ENCODE data around the gene BEAN1.

DNA sequence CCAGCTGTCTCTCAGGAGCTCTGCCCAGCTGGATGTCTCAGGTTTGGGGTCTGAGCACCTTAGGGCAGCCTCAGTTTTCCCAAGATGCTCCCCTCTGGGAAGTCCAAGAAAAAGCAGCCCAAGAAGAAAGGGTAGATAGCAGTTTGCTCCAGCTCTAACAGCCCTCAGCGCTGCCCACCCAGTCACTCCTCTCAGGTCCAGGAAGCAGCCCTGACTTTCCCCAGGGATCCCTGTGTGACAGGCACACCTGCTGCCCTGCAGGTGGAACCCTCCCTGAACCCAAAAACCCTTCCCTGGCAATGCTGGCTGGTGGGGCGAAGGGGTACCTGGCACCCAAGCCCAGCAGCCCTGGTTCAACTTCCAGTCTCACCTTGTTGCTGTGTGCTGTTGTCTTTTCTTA, 48.1 kb downstream of the BEAN1 start:
- no peak for TF ChIP-seq GATA3 (IDR thresholded peaks at IDR 0.05; ENCODE audit: low read depth, low read length)
- TF ChIP-seq GATA2 (IDR thresholded peaks at IDR 0.05; ENCODE audit: low read depth, low read length): no peak

All from SH-SY5Y (cell line).